Measurements from ENCODE around the gene KPNA3. TPM values are rescaled to one million over a fixed set of nuclear protein-coding genes. Genes with fewer than 3 reads are reported as not detected.

KPNA3 gene
- total RNA-seq, 2 experiments from 2014 or later: 59.1 to 60.6 TPM

GRCh38 chr13:49697468-49697867 lies 95.0 kb downstream of the KPNA3 start:
- H3K27ac Mint-ChIP-seq: no peak overlapping the region
- ChIA-PET POLR2A (no interaction called here), CTCF (interaction anchor here (2.7 kb wide), 1 partner anchor 95 kb away, joined by 7 read pairs; the partner anchor contains the start of gene KPNA3)
- no peak for DNase-seq
- intact Hi-C loops (cut with micrococcal nuclease): no loop called here
- no peak overlapping the region for H3K4me3 Mint-ChIP-seq
- H3K9me3 Mint-ChIP-seq: no peaks in the 10 kb centered on the region
- no peaks in the 10 kb centered on the region for H3K4me1 Mint-ChIP-seq (ENCODE audit: low read depth)
- TF ChIP-seq CTCF (IDR thresholded peaks at IDR 0.05): no peak
- H3K27me3 Mint-ChIP-seq: no peaks in the 10 kb centered on the region
- peaks cover 15% of the 10 kb centered on the region for H3K36me3 Mint-ChIP-seq (ENCODE audit: low read depth)
- no peak for ATAC-seq

DNA sequence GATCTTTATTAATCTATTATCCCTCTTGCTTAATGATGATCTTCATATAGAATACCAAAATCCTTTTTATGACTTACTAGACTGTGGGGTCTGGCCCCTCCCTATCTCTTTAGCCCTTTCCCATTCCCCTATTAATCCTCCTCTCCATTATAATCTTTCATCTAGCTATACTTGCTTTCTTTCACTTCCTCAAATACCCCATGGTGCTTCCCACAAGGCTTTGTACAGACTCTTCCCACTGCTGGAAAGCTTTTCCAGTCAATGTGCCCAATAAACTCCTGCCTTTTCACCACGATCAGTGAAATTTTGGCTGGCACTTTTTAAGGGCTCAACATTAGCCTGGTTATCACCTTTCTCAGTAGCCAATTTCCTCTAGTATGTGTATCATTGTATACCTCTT lies 98.0 kb downstream of the KPNA3 start:
- TF ChIP-seq CTCF (IDR thresholded peaks at IDR 0.05): no peak
- no peak for ATAC-seq
- Mint-ChIP-seq H3K4me1 (ENCODE audit: low read depth) (peaks cover 14% of the 10 kb centered on the region), H3K27ac (no peak overlapping the region), H3K36me3 (ENCODE audit: low read depth) (peaks cover 3% of the 10 kb centered on the region), H3K4me3 (no peak overlapping the region), H3K27me3 (no peaks in the 10 kb centered on the region), H3K9me3 (no peaks in the 10 kb centered on the region)
- ChIA-PET CTCF (no interaction called here), POLR2A (interaction anchor here (1.0 to 1.1 kb wide), 2 partner anchors 11 to 97 kb away, joined by 4 read pairs; no protein-coding TSS in a partner anchor)
- intact Hi-C loops (cut with micrococcal nuclease): no loop called here
- DNase-seq: no peak

DNA sequence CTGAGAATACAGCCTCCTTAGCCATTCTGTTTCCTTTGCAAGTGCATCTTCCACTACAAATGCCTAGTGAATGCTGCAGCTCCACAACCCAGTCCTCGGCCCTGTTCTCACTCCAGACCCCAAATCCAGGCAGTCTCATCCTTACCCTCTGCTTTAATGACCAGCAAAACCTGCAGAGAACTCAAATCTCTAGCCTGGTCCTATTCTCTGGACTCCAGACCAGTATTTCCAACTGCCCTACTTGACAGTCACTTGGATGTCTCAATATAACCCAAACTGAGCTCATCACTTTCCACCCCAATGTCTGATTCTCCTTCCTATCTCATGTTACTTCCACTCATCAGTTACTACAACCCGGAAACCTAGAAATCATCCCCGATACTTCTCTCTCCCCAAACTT lies 98.6 kb downstream of the KPNA3 start:
- H3K4me3 Mint-ChIP-seq: no peak overlapping the region
- H3K36me3 Mint-ChIP-seq (ENCODE audit: low read depth): peaks cover 3% of the 10 kb centered on the region
- no peak overlapping the region for H3K27ac Mint-ChIP-seq
- TF ChIP-seq CTCF (IDR thresholded peaks at IDR 0.05): no peak
- intact Hi-C loops (cut with micrococcal nuclease): no loop called here
- H3K27me3 Mint-ChIP-seq: no peaks in the 10 kb centered on the region
- ATAC-seq (no peak), DNase-seq (no peak)
- H3K9me3 Mint-ChIP-seq: no peaks in the 10 kb centered on the region
- H3K4me1 Mint-ChIP-seq (ENCODE audit: low read depth): peaks cover 14% of the 10 kb centered on the region
- POLR2A ChIA-PET: interaction anchor here (1.1 kb wide), 1 partner anchor 12 kb away, joined by 4 read pairs; no protein-coding TSS in a partner anchor
- CTCF ChIA-PET: no interaction called here

- TF ChIP-seq CTCF (IDR thresholded peaks at IDR 0.05): no peak
- CTCF ChIA-PET: no interaction called here
- intact Hi-C loops (cut with micrococcal nuclease): no loop called here
- Mint-ChIP-seq H3K27ac (no peak overlapping the region), H3K9me3 (no peaks in the 10 kb centered on the region), H3K27me3 (no peaks in the 10 kb centered on the region), H3K4me3 (no peak overlapping the region), H3K36me3 (ENCODE audit: low read depth) (peaks cover 5% of the 10 kb centered on the region), H3K4me1 (ENCODE audit: low read depth) (peaks cover 14% of the 10 kb centered on the region)
- no peak for DNase-seq
- POLR2A ChIA-PET: interaction anchor here (1.1 kb wide), 1 partner anchor 12 kb away, joined by 4 read pairs; no protein-coding TSS in a partner anchor
- ATAC-seq: no peak
Observed at GRCh38 chr13:49693191-49693733, 99.2 kb downstream of the KPNA3 start.

GRCh38 chr13:49690995-49691784 lies 101.3 kb downstream of the KPNA3 start, which contains the start of gene EBPL:
EBPL (minus strand) TSS chr13:49691486; CDS start chr13:49691424, 62 bp downstream.
- ATAC-seq: peak; percentile 97
- peak within 1 kb of the TSS; percentile 83 for H3K4me3 Mint-ChIP-seq
- peaks cover 10% of the 10 kb centered on the region for H3K36me3 Mint-ChIP-seq (ENCODE audit: low read depth)
- TF ChIP-seq CTCF (IDR thresholded peaks at IDR 0.05): no peak
- peaks cover 21% of the 10 kb centered on the region for H3K4me1 Mint-ChIP-seq (ENCODE audit: low read depth)
- ChIA-PET POLR2A (interaction anchor here (0.5 to 1.2 kb wide), 3 partner anchors 39 to 235 kb away, joined by 3 to 7 read pairs (median 4); partner anchors contain the start of gene KPNA3), CTCF (interaction anchor here (1.4 kb wide), 1 partner anchor 245 kb away, joined by 5 read pairs; the partner anchor contains the start of gene SPRYD7)
- peak; percentile 93 for DNase-seq
- H3K27me3 Mint-ChIP-seq: no peaks in the 10 kb centered on the region
- intact Hi-C loops (cut with micrococcal nuclease): no loop called here
- no peaks in the 10 kb centered on the region for H3K9me3 Mint-ChIP-seq
- H3K27ac Mint-ChIP-seq: peak within 1 kb of the TSS; percentile 65
